ENCODE data around the gene SHISAL1.
A peak's percentile ranks its signal among the peaks of the same experiment; 100 is the strongest.

SHISAL1 gene

GRCh38 chr22:44341431-44342346, 28.9 kb upstream of the SHISAL1 start:
- no peak for DNase-seq

DNA sequence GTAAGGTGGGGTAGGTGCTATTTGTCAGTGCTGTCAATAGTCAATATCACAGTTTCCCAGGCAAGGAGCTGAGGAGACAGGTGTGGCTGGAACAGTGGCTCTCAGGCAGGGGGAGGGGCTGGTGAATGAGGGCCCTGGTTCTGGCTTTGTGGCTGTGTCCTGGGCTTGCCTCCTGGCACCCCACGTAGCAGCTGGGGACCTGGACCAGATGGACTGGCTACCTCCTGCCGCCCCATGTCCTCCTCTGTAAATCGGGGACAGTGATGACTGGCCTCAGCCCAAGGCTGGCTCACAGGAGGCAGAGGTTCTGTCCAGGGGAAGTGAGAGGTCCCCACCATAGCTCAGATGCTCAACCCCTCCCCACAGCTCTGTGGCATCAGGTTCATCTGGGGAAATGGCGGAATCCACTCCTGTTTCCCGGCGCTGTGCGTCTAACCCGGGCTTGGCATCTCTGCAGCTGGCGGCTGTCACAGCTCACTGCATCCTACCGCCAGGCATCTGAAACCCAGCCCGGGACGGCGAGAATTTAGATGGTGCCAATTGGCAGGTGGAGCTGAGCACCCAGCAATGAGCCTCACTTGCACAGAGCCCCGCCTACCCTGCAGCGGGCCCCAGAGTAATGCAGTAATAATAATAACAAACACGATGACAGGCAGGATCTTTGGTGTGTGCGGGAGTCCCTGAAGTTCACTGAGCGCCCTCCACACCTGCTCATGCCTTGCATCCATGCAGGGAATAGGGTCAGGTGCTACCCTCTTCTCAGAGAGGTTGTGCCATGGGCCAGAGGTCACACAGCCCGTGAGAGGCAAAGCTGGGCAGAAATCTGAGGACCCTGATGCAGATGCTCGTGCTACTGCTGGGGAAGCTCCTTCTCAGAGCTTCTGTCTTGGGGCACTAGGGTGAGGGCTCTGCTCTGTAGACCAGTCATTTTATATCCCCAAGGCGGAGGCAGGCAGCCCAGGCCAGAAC, 27.8 kb upstream of the SHISAL1 start:
- DNase-seq = no peak

DNA sequence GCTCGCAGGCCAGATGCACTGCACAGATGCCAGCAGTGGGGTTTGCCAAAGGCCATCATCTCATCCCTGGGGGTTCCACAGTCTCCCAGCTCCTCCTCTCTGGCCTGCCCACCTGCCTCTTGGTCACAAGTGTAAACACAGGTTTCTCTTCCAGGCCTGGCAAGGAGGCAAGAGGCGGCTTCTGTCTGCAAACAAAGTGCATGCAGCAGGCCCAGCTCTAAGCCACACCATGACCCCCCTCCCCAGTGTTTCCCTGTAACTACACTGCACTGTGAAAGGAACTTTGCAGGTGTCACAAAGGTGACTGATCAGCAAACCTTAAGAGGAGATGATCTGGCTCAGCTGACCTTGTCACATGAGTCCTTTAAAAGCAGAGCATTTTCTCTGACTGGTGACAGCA, 26.2 kb upstream of the SHISAL1 start:
- DNase-seq = no peak

- no peak for DNase-seq
These were observed 25.5 kb upstream of the SHISAL1 start for GRCh38 chr22:44338177-44338810.

- DNase-seq = peak in 1 of 2 donors; percentile 25
These were observed 24.9 kb upstream of the SHISAL1 start for GRCh38 chr22:44337678-44338004.

GRCh38 chr22:44336962-44337677, 24.4 kb upstream of the SHISAL1 start:
- DNase-seq = no peak

- DNase-seq = peak in 1 of 2 donors; percentile 10
These were observed 23.4 kb upstream of the SHISAL1 start for GRCh38 chr22:44335903-44336803.

DNA sequence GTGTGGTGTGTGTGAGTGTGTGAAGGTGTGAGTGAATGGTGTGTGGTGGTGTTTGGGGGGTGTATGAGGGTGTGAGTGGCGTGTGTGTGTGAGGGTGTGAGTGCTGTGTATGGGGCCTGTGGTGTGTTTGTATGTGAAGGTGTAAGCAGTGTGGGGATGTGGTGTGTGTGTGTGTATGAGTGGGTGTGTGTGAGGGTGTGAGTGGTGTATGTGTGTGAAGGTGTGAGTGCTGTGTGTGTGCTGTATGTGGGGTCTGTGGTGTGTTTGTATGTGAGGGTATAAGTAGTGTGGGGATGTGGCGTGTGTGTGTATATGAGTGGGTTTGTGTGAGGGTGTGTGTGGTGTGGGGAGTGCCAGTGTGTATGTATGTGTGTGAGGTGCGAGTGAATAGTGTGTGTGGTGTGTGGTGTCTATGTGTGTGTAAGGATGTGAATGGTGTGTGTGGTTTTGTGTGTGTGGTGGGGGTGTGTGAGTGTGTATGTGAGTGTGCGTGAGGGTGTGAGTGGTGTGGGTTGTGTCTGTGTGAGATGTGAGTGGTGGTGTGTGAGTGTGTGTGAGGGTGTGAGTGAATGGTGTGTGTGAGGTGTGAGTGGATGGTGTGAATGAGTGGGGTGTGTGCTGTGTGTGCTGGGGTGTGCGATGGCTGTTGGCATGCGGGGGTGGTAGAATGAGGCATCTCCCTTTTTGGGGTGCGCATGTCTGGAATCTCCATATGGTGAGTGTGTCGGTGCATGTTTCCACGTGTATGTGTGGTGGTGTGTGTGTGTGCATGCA, 22.5 kb upstream of the SHISAL1 start:
- no peak for DNase-seq

GRCh38 chr22:44333847-44334635, 21.3 kb upstream of the SHISAL1 start:
- no peak for DNase-seq

DNA sequence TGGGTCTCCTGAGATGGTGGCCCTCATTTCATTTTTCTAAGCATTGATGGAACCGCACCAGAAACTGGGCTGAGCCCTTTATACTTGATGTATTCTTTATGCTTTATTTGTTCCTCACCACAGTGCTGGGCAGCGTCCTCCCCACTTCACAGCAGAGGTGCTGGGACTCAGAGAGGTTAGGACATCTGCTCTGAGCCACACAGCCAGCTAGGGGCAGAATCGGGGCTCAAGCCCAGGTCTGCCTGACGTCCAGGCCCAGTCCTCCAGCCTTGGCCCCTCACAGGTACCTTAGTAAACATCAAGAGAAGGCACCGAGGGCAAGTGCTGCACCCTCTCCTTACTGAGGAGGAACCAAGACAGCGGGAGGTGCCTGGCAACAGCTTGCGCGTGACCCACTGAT, 20.2 kb upstream of the SHISAL1 start:
- no peak for DNase-seq

GRCh38 chr22:44331881-44332714, 19.3 kb upstream of the SHISAL1 start:
- DNase-seq = peak in 1 of 2 donors; percentile 13

DNA sequence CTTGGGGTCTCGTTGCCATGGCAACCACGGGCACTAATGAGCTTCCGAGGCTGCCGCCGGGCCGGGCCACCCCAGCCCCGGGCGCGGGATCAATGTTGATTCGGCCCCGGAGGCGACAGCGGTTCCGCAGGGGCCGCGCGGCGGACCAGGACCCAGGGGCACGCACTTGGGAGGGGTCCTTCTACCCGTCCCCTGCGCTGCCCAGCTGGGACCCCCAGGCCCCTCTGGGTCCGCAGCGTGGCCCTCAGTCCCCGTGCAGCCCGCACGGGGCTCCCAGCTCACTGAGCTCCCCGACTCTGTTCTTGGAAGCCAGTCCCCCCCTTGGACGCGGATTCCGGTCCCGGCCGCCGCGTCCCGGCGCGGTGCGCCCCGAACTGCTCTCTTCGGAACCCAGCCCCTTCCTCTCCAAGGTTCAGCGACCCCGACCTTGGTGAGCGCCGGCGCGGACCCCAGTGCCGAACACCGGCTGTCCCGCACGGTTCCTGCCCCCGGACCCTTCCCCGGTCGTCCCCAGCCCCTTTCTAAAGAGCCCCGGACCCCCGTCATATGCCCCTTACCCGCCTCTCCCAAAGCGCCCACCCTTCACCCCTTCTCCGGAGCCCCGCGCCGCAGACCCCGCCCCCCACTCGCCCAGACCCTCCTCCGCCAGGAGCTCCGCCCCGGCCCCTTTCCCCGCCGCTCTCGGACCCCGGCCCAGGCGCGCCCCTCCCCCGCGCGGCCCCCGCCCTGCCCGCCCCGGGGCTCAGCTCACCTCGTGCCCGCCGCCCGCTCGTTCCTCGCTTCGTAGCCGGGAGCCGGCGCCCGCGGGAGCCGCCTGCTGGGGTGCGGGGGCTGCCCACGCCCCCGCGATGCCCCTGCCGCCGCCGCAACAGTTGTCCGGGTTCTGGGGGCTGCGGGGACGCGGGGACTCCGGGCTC, 18.3 kb upstream of the SHISAL1 start:
- no peak for DNase-seq

- DNase-seq = no peak
These were observed 17.5 kb upstream of the SHISAL1 start for GRCh38 chr22:44330188-44330743.

DNA sequence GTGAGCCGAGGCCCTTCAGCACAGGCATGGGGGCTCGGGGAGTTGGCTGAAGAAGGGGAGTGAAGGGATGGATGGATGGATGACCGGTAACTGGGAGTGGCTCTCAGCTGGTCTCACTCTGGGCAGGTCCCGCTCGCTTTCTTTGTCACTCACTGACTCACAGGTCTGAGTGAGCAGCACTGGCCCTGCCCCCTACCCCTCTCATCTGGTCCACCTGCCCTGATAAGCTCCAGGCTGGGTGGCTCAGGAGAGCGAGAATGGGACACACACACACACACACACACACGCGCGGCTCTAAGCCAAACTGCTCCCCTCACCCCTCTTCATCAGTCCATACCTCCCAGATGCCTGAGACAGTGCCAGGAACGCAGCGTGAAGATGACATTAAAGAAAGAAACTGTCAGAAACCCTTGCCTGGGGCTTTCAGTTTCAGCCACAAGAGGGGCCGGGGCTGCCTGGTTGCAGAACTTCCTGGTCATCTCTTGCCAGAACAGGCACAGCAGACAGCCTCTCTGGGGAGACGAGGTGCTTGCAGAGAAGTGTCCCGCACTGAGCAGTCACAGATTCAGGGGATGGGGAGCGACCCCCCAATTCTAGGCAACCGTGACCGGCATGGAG, 16.5 kb upstream of the SHISAL1 start:
- peak in 1 of 2 donors; percentile 39 for DNase-seq

DNA sequence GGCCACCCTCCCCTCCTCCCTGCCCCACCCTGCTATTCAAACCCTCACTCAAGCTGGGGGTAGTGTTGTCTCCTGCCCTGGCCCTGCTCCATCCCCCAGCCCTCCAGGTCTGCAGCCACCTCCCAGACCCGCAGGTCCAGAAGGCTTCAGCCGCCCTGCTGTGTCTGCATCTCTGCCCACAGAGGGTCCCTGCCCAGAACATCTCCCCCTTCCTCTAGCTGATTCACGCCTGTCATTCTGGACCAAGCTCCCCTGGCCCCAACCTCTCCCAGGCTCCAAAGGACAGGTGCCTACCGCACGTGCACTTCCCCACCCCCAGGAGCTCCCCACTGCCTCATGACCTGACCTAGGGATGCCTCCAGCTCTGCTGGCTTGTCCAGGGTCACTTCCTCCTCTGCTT, 16.0 kb upstream of the SHISAL1 start:
- DNase-seq = no peak

- DNase-seq = no peak
These were observed 15.6 kb upstream of the SHISAL1 start for GRCh38 chr22:44328326-44328725.

- DNase-seq = no peak
These were observed 13.7 kb upstream of the SHISAL1 start for GRCh38 chr22:44326491-44326885.

All from stimulated activated CD4-positive, alpha-beta T cell treated with anti-CD3 and anti-CD28 coated beads, Interleukin-2, amount 100 ng/mL, for 24 hours (primary cell).